ENCODE results near the gene TPRA1. TPM values are rescaled to one million over a fixed set of nuclear protein-coding genes. Genes with fewer than 3 reads are reported as not detected.

The TPRA1 gene
- total RNA-seq, 1 donor from 2014 or later = 32.8 TPM

DNA sequence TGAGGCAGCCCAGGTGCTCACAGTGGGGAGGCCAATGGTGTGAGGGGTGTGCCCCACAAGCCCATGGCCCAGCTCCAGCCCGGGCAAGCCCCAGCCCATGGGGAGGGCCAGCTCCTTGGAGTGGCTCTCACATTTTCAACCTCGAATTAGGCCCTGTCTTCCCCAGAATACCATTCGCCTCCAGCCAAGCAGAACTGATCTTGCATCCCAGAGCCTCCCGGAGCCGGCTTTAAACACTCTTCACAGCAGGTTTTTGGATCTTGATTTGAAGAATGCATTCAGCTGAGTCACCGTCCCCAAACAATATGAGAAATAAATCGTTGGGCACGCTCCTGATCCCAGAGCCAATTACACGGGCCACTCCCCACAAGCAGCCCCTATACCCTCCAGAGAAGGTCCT lies 23.7 kb downstream of the TPRA1 start:
- DNase-seq (ENCODE audit: low read depth, low spot score) = no peak

DNA sequence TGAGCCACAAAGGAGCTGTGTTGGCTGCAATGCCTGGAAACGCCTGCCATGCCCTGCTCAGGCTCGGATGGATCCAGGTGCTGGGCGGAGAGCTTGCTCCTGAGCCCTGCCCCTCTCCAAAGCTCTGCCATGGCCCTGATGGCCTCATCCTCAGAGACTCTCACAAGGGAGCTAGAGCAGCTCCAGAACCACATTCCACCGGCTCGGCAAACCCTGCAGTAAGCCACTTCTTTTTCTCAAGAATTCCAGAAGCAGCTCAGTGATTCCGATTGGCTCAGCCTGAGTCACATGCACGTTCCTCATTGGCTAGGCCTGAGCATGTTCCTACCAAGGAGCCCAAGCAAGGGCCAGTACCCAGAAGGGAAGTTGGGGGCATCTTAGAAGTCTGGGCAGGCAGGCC lies 24.8 kb downstream of the TPRA1 start:
- no peak for DNase-seq (ENCODE audit: low read depth, low spot score)

DNA sequence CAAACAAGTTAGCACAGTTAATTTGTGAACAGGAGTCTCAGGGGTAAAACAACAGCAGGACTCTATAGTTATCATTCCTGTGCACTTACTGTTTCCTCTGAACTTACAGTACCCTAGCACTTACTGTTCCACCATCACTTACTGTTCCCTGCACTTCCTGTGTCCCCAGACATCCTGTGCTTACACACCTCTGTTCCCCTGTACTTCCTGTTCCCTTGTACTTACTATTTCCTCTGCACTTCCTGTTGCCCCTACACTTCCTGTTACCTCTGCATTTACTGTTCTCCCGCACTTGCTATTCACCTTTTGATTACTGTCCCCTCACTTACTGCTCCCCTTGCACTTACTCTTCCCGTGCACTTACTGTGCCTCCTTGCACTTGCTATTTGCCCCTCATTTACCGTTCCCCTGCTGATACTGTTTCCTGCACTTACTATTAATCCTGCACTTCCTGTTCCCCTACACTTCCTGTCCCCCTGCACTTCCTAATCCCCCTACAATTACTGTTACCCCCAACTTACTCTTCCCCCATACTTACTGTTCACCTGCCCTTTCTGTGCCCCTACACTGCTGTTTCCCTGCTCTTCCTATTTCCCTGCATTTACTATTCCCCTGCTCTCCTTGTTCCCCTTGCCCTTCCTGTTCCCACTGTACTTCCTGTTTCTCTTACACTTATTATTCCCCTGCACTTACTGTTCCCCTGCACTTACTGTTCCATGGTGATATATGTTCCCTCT lies 30.3 kb downstream of the TPRA1 start:
- DNase-seq (ENCODE audit: low read depth, low spot score) = no peak

DNA sequence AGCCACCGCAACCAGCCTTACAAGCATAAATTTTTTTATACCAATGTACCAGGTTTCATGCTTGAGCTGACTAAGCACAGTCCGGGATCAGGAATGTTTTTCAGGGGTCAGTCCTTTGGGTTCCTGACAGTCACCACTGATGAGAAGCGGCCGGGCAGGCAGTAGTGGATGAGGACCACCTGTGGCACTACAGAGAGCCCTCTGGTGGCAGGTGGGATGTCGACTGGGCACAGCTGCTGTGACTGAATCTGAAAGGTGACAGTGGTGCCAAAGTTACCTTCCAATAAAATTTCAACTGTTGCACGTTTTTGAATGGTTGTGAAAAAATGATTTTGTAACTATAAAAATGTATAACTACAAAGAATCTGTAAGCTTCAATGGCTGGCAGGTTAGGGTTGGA lies 34.0 kb downstream of the TPRA1 start:
- DNase-seq (ENCODE audit: low read depth, low spot score) = no peak

DNA sequence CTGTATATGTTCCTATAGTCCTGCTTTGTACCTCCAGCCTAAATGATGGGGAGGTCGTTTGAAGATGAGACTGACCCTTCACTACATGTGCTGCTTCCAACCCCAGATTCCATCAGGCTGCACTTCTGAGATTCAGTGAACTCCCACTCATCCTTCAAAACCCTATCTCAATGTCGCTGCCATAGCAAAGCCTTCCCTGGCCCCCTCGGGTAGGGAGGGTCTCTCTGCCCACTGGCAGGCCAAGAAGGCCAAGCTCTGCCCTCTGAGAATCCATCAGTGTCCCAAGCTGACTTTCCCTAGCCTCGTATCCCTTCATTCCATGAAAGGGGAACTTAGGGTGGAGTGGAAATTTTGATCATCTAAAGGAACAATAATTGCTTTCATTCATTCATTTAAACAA lies 35.4 kb downstream of the TPRA1 start:
- DNase-seq (ENCODE audit: low read depth, low spot score) = no peak

DNA sequence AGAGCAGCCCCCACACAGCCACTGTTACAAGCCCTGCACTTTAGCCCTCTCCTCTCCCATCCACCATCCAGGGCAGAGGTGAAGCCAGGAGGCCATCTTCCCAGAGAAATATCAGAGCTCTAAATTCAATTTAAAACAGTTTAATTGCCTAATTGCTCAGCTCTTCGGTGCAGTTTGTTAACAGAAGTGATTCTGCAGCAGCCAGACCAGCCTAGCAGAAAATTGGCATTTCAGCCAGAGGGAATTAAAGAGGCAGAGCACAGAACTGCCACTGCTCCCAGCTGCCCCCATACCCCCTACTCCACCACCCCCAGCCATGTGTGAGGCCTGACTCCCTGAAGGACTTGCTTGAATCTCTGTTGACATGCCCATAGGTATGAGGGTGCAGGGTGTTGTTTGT lies 38.5 kb downstream of the TPRA1 start:
- DNase-seq (ENCODE audit: low read depth, low spot score) = no peak

DNA sequence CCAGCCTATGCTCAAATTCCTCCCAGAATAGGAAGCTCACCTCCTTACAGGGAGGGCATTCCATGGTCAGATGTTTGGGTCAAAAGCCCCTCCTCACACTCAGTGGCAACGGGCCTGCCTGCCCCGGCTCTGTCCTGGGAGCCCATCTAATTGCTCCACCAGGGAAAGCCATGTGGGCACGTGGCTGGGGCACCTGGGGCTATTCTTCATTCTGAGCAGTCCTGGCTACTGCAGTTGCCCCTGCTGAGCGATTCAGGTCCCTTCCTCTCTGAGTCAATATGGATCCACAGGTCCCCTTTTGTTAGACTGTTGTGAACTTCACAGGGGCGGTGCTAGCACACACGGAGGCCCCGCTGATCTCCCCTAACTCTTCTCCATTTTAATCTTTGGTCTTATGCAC lies 39.4 kb downstream of the TPRA1 start:
- no peak for DNase-seq (ENCODE audit: low read depth, low spot score)

DNA sequence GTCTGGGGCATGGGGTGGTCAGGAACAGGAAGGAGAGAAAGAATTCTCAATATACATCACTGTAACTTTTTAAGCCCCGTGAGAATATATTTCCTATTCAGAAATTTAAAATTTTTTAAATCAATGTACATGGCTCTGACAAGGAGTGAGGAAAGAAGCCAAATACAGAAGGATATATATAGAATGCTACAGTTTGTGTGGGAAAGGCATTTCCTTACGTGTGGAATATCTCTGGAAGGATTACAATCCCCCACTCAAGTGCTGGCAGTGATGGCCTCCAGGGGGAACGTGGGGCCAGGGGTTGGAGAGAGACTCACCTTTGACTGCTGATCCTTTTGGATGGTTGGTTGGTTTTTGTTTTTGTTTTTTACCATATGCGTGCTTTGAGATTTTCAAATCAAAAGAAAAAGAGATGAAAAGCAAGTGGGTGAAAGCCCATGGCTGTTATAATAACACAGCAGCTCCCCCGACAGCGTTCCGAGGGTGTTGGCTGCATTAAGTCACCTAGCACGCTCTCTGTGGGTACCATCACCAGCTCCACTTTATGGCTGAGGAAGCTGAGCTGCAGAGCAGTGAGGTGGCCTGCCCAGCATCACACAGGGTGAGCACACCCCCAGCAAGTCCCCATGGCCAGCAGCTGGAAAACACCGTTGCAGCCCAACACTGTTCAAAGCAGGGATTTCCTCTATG lies 39.9 kb downstream of the TPRA1 start:
- no peak for DNase-seq (ENCODE audit: low read depth, low spot score)

DNA sequence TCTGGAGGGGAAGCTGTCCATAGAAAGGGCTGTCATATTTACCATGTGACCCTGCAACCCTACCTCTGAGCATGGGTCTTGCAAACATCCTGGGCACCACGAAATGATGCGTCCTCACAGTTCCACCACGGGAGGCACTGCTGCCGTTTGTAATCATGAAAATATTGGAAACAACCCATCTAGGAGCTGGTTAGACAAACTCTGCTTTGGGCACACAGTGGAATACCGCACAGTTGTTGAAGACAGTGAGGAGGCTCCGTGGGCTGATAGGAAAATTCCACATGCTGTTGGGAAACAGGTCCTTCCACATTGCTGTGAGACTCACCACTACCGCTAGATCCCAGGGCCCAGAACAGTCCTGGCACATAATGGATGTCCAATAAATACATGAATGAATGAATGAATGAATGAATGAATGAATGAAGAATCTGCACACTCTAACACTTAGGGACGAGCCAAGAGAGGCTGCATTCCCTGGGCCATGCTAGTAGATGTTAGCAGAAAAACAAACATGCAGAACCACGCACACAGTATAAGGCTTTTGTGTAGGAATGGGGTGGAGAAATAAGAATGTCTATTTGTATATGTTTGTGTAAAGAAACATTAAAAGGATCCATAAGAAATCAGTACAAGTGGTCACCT lies 40.6 kb downstream of the TPRA1 start:
- no peak for DNase-seq (ENCODE audit: low read depth, low spot score)

DNA sequence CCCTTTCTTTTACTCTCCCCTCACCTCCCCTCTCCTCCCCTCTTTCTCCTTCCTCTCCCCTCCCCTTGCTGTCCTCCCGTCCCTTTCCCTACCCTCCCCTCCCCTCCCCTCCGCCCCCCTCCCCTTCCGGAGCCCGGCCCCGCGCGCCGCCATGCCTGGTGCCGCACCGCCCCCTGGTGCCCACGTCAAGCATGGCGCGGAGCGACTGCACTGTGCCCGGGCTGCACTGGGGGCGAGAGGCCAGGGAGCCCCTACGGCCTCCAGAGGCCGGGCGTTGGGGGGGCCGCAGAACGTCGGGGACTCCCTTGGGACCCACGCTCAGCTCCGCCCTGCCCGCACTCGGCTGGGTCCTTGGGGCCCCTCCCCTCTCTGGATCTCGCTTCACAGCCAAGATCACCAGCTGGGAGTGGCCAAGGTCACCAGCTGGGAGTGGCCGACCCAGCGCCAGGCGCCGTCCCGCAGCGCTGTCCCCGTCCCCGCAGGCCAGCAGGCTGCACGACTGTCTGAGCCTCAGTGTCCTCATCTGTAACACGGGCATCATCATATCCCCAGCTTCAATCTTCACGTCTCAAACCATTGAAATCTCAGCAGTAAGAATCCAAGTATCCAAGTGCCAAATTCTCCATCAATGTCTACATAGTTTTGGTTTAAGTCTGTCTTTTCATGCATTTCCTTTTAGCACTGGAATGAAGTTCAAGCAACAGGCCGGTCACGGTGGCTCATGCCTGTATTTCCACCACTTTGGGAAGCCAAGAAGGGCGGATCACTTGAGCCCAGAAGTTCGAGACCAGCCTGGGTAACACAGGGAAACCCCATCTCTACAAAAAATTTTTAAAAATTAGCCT lies 42.5 kb downstream of the TPRA1 start:
- no peak for DNase-seq (ENCODE audit: low read depth, low spot score)

DNA sequence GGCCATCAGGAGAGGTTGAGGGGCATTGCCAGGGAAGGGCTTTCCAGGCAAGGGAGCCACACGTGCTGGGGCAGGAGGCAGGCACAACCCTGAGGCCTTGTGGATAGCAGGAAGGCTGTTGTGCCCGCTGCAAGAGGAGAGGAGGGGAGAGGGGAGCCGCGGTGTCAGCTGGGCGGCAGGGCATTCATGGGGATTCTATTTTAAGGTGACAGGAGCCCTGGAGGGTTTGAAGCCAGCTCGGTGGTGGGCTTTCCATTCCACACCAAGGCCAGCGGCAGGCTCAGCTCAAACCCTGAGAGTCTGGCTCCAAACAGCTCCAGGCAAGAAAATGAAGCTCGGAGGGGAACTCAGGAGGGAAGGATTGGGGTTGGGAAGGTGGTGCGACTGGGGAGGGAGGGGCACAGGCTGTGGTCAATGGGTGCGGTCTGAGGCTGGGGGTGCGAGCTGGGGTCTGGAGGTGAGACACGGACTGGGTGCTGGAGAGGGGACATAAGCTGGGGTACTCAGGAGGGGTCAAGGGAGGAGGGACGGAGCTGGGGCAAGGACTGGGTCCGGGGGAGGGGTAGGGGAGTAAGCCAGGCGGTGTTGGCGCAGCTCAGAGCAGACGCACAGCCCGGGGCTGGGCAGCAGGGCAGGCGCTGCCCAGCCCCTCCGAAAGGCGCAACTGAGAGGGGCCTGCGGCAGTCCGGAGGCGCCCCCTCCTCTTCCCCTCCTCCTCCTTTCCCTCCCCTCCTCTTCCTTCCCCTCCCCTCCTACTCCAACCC lies 43.4 kb downstream of the TPRA1 start:
- no peak for DNase-seq (ENCODE audit: low read depth, low spot score)

DNA sequence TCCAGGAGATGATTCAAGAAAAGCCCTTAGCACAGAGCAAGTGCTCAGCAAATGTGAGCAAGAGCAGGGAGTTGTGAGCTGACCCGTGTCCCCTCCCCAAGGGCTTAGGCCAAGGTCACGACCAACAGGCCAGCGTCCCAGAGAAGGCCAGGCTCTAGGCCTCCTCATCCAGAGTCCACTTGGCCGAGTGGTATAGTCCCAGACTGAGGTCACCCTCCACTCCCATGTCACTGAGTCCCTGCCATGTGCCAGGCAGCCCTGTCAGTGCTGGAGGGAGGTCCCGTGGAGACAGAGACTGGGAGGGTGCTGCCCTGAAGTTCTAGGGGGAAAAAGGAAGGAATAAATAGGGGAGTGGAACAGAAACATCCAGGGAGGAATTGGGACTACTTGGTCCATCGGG lies 44.0 kb downstream of the TPRA1 start:
- no peak for DNase-seq (ENCODE audit: low read depth, low spot score)

DNA sequence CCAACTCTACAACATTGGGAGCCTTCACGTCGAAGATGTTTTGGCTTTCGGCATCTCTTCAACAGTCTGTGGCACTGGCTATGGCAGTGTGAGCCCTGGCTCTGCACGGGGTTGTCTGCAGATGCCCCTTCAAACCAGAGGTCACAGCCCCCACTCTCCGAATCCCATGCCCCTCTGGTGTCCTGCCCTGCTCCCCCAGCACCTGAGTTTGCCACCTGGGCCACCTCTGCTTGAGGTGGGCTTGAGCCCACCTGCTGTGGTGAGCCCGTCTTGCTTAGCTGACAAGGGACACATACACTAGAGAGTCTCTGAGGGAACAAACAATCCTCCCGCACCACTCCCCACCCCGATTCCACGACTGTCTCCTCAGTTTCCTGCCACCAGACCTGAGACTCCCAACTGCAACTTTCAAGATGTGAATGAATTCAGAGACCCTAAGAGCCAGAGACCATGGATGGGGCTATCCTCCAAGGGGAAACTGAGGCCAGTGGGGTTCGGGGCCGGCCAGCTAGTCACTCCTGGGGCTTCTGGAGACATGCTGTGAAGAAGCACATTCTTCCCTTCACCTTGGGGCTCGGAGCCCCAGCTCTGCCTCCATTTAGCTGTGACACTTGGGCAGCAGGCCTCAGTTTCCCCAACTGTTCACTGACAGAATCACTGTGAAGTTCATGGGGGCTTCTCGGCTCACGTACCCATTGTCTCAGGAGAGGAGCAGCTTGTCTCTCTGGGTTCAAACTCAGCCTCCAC lies 44.6 kb downstream of the TPRA1 start:
- no peak for DNase-seq (ENCODE audit: low read depth, low spot score)

DNA sequence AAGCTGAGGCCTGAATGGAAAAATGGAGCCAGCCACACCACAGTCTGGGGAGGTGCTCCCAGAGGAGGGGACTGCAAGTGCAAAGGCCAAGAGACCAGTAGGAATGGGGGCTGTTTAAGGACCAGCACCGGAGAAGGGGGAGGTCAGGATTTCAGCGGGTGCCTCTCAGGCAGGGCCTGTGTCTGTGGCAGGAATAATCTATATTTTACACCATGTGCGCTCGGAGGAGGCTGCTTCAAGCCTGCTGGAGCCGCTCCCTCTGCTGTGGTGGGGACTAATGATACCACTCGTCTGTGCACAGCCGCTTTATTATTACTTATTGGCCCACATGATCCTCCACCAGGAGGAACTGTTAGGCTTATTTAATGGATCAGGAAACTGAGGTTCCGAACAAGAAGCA lies 45.3 kb downstream of the TPRA1 start:
- DNase-seq (ENCODE audit: low read depth, low spot score) = no peak

DNA sequence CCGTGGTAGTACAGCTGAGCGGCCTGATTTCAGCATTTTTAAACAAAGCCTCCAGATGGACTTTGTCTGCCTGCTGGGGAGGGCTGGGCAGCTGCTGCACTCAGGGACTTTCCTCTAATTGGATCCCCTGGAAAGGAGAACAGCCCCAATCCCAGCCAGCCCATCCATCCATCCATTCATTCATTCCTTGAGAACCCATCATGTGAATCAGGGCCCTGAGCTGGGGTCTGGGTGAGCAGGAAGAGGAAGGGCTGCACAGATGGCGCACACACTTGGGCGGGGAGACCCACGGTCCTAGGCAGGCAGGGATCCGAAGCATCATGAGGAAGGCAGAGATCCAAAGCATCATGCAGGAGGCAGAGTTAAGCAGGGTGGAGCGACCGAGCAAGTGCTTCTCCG lies 45.7 kb downstream of the TPRA1 start:
- DNase-seq (ENCODE audit: low read depth, low spot score) = no peak

DNA sequence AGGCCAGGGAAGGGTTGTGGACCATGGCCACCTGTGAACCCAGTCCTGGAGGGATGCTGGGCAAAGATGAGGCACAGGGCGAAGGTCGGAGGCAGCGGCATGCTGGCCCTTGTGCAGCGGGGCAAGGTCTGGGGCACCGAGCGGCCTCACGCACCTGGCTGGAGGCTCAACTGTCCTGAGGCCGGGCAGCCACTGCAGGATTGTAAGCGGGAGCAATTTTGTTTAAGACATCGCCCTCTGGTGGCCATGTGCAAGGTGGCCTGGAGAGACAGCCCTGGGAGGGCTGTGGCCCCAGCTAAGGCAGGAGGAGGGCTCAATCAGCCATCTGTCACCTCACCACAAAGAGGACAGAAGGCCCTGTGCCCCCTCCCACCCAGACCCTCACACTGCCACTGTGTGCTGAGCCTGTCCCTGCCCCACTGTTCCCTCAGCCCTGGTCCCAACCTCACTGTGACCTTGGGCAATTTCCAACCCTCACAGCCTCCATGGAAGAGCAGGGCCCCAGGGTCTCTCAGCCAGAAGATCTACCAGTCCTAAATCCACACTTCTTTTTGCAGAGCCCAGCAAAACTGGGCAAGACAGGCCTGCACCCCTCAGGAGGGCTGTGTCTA lies 46.2 kb downstream of the TPRA1 start:
- peak; percentile 15 for DNase-seq (ENCODE audit: low read depth, low spot score)

DNA sequence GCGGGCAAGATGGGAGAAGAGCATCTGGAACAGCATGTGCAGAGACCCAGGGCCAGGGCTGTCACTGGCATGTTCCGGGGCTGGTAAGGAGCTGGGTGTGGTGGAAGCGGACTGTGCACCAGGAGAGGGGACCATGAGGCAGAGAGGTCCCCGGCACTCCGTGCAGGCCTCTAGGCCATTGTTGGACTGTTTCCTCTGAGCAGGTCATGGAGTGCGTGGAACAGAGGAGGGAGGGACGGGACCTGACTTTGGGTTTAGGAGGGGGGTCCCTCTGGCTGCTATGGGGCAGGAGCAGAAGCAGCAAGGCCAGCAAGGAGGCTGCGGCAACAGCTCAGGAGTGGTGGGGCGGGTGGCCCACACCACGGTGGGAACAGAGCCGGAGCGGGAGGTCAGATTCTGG lies 47.1 kb downstream of the TPRA1 start:
- DNase-seq (ENCODE audit: low read depth, low spot score) = no peak

DNA sequence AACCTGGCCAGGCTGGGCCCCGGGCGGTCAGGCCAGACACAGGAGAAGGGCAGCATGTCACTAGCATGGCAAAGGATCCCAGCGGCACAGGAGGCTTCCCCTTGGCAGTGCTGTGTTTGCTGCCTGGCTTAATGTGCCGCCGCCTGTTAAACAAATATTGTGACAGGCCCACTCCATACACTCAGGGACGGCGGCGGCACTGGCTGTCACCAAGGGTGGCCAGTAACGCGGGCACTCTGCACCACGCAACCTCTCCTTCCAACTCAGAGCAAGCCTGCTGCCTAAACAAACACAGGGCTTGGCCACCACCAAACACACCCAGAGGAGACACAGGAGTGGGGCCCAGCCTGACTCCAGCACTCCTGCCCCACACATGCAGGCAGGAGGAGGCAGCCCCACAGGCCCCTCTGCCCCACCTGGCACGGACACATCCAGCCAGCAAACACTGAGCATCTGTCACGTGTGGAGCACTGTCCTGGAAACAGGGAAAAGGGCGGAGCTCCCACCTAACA lies 48.0 kb downstream of the TPRA1 start:
- DNase-seq (ENCODE audit: low read depth, low spot score) = no peak

DNA sequence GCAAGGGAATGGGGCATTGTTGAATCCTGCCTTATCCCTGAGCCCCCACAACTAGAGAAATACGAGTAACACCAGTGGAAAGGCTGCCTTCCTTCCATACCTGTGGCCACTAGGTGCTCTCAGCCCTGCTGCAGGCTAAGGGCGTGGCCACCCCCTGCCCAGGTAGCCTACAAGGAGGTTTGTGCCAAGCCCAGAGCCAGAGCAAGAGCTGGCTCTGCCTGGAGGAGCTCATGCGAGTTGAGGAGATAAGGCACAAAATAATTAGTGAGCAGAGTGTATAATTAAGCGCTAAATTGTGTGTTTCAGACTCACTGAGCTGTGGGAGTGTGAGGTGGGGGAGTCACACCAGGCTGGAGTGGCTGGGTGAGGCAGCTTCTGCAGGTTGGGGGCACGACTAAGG lies 49.2 kb downstream of the TPRA1 start:
- no peak for DNase-seq (ENCODE audit: low read depth, low spot score)
